ENCODE measurements around the gene USP17L25. TPM values are rescaled to one million over a fixed set of nuclear protein-coding genes. Genes with fewer than 3 reads are reported as not detected.

USP17L25 gene
- not detected in 2 replicates for total RNA-seq

GRCh38 chr4:9329611-9330010, at the start of gene USP17L25:
Gene USP17L25, plus strand, starts transcription at chr4:9329911. Its CDS starts 0 bp downstream, at chr4:9329911.

GRCh38 chr4:9324865-9325264, 4.8 kb upstream of the USP17L25 start, which contains the start of gene USP17L24:
Gene USP17L24, plus strand, starts transcription at chr4:9325165. Its CDS starts 0 bp downstream, at chr4:9325165.

GRCh38 chr4:9334358-9334757, 4.6 kb downstream of the USP17L25 start, which contains the start of gene USP17L26:
Gene USP17L26, plus strand, starts transcription at chr4:9334658. Its CDS starts 0 bp downstream, at chr4:9334658.

GRCh38 chr4:9339103-9339502, 9.4 kb downstream of the USP17L25 start, which contains the start of gene USP17L5:
Gene USP17L5, plus strand, starts transcription at chr4:9339403. Its CDS starts 0 bp downstream, at chr4:9339403.

GRCh38 chr4:9343848-9344247, 14.1 kb downstream of the USP17L25 start, which contains the start of gene USP17L27:
Gene USP17L27, plus strand, starts transcription at chr4:9344148. Its CDS starts 0 bp downstream, at chr4:9344148.

GRCh38 chr4:9348593-9348992, 18.9 kb downstream of the USP17L25 start, which contains the start of gene USP17L28:
Gene USP17L28, plus strand, starts transcription at chr4:9348893. Its CDS starts 0 bp downstream, at chr4:9348893.

GRCh38 chr4:9353338-9353737, 23.6 kb downstream of the USP17L25 start, which contains the start of gene USP17L29:
Gene USP17L29, plus strand, starts transcription at chr4:9353638. Its CDS starts 0 bp downstream, at chr4:9353638.

GRCh38 chr4:9362829-9363228, 33.1 kb downstream of the USP17L25 start, which contains the start of gene USP17L30:
Gene USP17L30, plus strand, starts transcription at chr4:9363129. Its CDS starts 0 bp downstream, at chr4:9363129.

Other genes with a start within 250 kb of the USP17L25 start
- gene FAM90A26, start 159.5 kb upstream of the USP17L25 start, total RNA-seq: not detected in 2 replicates
- gene USP17L10, start 119.3 kb upstream of the USP17L25 start, total RNA-seq: not detected in 2 replicates
- gene USP17L11, start 114.5 kb upstream of the USP17L25 start, total RNA-seq: not detected in 2 replicates
- gene USP17L12, start 109.8 kb upstream of the USP17L25 start, total RNA-seq: not detected in 2 replicates
- not detected in 2 replicates for gene USP17L13, start 105.0 kb upstream of the USP17L25 start, total RNA-seq
- not detected in 2 replicates for gene USP17L15, start 95.5 kb upstream of the USP17L25 start, total RNA-seq
- gene USP17L17, start 86.0 kb upstream of the USP17L25 start, total RNA-seq: not detected in 2 replicates
- not detected in 2 replicates for gene USP17L18, start 81.3 kb upstream of the USP17L25 start, total RNA-seq
- gene USP17L19, start 76.5 kb upstream of the USP17L25 start, total RNA-seq: not detected in 2 replicates
- not detected in 2 replicates for gene USP17L20, start 71.8 kb upstream of the USP17L25 start, total RNA-seq
- gene USP17L21, start 67.0 kb upstream of the USP17L25 start, total RNA-seq: not detected in 2 replicates
- not detected in 2 replicates for gene USP17L22, start 62.3 kb upstream of the USP17L25 start, total RNA-seq
- gene USP17L24, start 4.7 kb upstream of the USP17L25 start, total RNA-seq: not detected in 2 replicates
- not detected in 2 replicates for gene USP17L26, start 4.7 kb downstream of the USP17L25 start, total RNA-seq
- not detected in 2 replicates for gene USP17L5, start 9.5 kb downstream of the USP17L25 start, total RNA-seq
- gene USP17L27, start 14.2 kb downstream of the USP17L25 start, total RNA-seq: not detected in 2 replicates
- gene USP17L28, start 19.0 kb downstream of the USP17L25 start, total RNA-seq: not detected in 2 replicates
- gene USP17L29, start 23.7 kb downstream of the USP17L25 start, total RNA-seq: not detected in 2 replicates
- not detected in 2 replicates for gene USP17L30, start 33.2 kb downstream of the USP17L25 start, total RNA-seq
- gene DEFB131A, start 114.5 kb downstream of the USP17L25 start, total RNA-seq: not detected in 2 replicates

All from epithelial cell of umbilical artery (primary cell).